ENCODE measurements around the gene ATAD3A.
"Not testable (repeated sequence)": the region's sequence is repeated elsewhere in the genome, so short reads cannot be mapped to it uniquely, and the experiment has no call there.

- not testable (repeated sequence) for TF ChIP-seq CTCF, POLR2A (IDR thresholded peaks at IDR 0.05)
These were observed 6.2 kb upstream of the ATAD3A start for GRCh38 chr1:1505801-1506200.

All from ovary (tissue), 3 donors.